AG04449 (cell line): ENCODE data around the gene SYCP2L.
A peak's percentile ranks its signal among the peaks of the same experiment; 100 is the strongest.

Source experiments
- CTCF ChIA-PET: fragments of 350-600 bp; formaldehyde crosslinking; extraction: SDS; loops from one replicate; lab custom pipeline; 2021; ENCODE audit warnings: antibody characterized with exemption; lab: Yijun Ruan, JAX
- POLR2A ChIA-PET: fragments of 400-600, 350-600 bp; formaldehyde crosslinking; extraction: SDS; loops from one replicate; lab custom pipeline; 2020; ENCODE audit warnings: antibody characterized with exemption, inconsistent platforms; lab: Yijun Ruan, JAX
- DNase-seq: peaks from one replicate; pipeline ENCODE4 v3.0.0-alpha.2; 2010; ENCODE audit warnings: low read depth, low spot score
- H3K4me3 ChIP-seq: 2 replicates; pipeline ENCODE4 v1.5.1; 2011; ENCODE audit warnings: low read depth, mild to moderate bottlenecking, control low read depth, low read length
- CTCF ChIP-seq: IDR thresholded peaks from one replicate; pipeline ENCODE4 v1.5.1; 2011; ENCODE audit warnings: mild to moderate bottlenecking, moderate library complexity, low read length, control low read depth, inconsistent platforms; ENCODE audit not compliant: insufficient read depth; ENCODE audit errors: missing control alignments

SYCP2L gene

GRCh38 chr6:10964684-10965083 is 77.8 kb downstream of the SYCP2L start:
- TF ChIP-seq CTCF, result no peak
- ChIA-PET CTCF (interaction anchor here (3.8 kb wide), 1 partner anchor 10 kb away, joined by 23 read pairs; no protein-coding TSS in a partner anchor), POLR2A (no interaction called here)
- no peak overlapping the region for H3K4me3 ChIP-seq
- DNase-seq, result no peak

GRCh38 chr6:10968776-10969175 is 81.9 kb downstream of the SYCP2L start:
- TF ChIP-seq CTCF, result no peak
- CTCF ChIA-PET, result interaction anchor here (1.0 to 5.8 kb wide), 2 partner anchors 14 to 96 kb away, joined by 3 to 29 read pairs; no protein-coding TSS in a partner anchor
- POLR2A ChIA-PET, result no interaction called here
- no peak overlapping the region for H3K4me3 ChIP-seq
- peak; percentile 67 for DNase-seq

- no peak for TF ChIP-seq CTCF
- POLR2A ChIA-PET, result no interaction called here
- H3K4me3 ChIP-seq, result no peak overlapping the region
- DNase-seq, result no peak
- CTCF ChIA-PET, result interaction anchor here (1.0 to 5.8 kb wide), 4 partner anchors 12 to 98 kb away, joined by 3 to 29 read pairs (median 4); no protein-coding TSS in a partner anchor
Measured at GRCh38 chr6:10970731-10971130, 83.9 kb downstream of the SYCP2L start.

GRCh38 chr6:10972196-10972595 is 85.3 kb downstream of the SYCP2L start:
- ChIA-PET CTCF (interaction anchor here (5.8 kb wide), 1 partner anchor 17 kb away, joined by 29 read pairs; no protein-coding TSS in a partner anchor), POLR2A (no interaction called here)
- no peak overlapping the region for H3K4me3 ChIP-seq
- TF ChIP-seq CTCF, result no peak
- DNase-seq, result no peak

GRCh38 chr6:10976571-10976970 is 89.7 kb downstream of the SYCP2L start:
- CTCF ChIA-PET, result interaction anchor here (0.9 to 1.2 kb wide), 2 partner anchors 14 to 92 kb away, joined by 3 read pairs; no protein-coding TSS in a partner anchor
- DNase-seq, result no peak
- POLR2A ChIA-PET, result no interaction called here
- no peak for TF ChIP-seq CTCF
- H3K4me3 ChIP-seq, result no peak overlapping the region

- no peak for TF ChIP-seq CTCF
- CTCF ChIA-PET, result no interaction called here
- no peak for DNase-seq
- POLR2A ChIA-PET, result no interaction called here
- no peak overlapping the region for H3K4me3 ChIP-seq
Measured at GRCh38 chr6:10977231-10977968, 90.5 kb downstream of the SYCP2L start.
